SH-SY5Y (cell line): ENCODE results near the gene MAST2.

ENCODE experiments used
- GATA2 ChIP-seq: IDR thresholded peaks from 2 replicates; pipeline ENCODE4 v1.6.1; 2011; ENCODE audit warnings: mild to moderate bottlenecking, low read depth, low read length
- GATA3 ChIP-seq: IDR thresholded peaks from 2 replicates; pipeline ENCODE4 v1.6.1; 2011; ENCODE audit warnings: low read depth, mild to moderate bottlenecking, low read length, moderate library complexity

GRCh38 chr1:46070164-46070814, 266.9 kb downstream of the MAST2 start:
- TF ChIP-seq GATA2 (no peak), GATA3 (no peak)
